NCI-H748 (cell line): Measurements from ENCODE around the gene HSPH1.

Experiments
- DNase-seq: peaks from one replicate; lab custom pipeline; 2025; ENCODE audit not compliant: unreplicated experiment; lab: John Stamatoyannopoulos, UW

Gene HSPH1

DNA sequence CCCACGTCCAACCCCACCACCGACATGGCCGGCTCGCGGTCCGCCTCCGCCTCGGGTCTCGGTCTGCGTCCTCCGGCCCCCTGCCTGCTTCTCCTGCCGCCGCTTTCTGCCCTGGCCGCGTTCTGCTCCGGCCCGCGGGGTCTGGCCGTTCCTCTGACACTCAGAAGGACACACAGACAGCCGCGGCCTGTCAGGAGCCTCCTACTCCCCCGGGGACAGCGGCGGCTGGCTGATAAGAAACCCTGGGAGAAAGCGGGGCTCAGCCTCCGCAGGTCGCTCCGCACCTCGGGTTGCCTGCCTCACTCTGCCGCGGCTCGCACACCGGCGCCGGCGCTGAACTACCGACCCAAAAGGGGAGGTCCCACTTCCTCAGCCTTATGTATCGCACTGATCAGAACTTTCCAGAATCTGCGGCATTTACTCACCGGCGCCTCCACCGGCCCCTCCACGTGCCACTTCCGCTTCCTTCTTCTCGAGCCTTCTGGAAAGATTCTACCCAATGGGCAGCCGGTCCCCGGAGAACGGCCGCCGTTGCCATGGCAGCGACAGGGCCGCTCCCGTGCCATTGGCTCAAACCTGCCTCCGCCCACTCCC, at the start of gene HSPH1:
Gene HSPH1 (minus strand): TSS at position 348 of the 594 bp plus-strand sequence. CDS start 322 bp downstream, at position 26.
- peak; percentile 100 for DNase-seq

DNA sequence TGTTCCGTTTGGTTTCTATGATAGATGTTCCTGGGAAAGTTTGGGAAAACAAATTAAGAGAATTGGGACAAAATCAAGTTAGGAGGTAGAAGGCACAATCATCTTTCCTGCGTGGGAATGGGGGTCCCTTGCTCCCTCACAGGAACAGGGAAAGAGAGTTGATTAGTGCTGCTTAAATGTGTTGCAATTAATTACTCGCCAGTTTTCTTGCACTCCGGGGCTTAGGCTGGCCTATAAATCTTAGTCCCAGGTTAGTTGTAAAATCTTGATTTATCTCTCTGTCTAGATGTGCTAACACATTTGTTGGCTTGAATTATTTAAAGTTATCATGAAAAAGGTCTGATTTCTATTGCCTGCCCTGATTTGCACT, 48.1 kb upstream of the HSPH1 start:
- no peak for DNase-seq

DNA sequence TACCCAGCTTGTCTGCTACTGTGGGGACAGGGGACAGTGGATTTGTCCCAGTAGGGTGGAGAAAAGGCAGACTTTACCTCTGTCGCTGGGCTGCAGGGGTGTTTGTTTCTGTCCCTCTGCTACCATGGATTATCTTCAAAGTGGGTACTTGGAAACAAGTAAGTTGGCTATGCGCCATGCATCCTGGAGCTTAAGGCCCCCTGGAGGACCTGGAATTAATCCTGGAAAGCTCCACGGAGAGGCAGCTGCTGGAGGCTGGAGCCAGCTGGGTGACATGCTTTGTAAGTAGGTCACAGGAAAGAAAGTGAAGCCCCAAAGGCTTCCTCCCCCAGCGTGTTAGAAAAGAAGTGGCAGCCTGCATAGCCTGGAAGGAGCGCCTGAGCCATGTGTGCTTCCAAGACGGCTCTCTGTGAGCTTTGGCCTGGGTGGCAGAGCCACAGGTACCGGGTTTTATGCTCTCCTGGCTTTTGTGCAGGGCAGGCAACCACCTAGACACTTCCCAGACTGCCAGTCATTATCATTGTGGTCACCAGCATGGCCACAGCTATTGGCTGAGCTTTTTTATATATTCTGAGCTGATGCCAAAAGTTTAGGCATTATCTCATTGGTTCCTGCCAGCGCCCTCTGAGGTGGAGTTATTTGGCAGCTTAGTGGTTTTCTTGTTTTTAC, 47.6 kb upstream of the HSPH1 start:
- DNase-seq: peak; percentile 65

DNA sequence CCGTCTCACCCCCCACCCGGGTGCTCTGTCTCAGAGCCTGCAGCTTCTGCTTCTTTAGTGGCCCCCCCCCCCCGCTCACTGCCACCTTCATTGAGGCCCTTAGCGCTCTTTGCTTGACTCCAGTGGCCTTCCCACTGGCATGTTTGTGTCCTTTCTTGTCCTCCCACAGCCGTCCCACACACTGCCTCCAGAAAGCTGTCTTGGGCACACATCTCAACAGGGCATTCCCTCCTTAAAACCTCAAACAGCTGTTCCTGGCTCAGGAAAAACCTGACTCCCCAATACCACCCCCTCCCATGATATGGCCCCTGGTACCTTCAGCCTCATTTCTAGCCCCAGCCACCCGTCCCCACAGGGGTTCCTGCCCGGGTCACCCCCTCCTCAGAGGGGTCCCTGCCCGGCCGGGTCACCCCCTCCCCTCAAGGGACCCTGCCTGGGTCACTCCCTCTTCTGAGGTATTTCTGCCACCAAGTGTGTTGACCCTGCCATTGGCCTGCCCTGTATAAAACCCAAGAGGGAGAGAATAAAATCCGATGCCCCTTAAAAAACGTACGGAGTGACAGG, 46.9 kb upstream of the HSPH1 start:
- DNase-seq: no peak

DNA sequence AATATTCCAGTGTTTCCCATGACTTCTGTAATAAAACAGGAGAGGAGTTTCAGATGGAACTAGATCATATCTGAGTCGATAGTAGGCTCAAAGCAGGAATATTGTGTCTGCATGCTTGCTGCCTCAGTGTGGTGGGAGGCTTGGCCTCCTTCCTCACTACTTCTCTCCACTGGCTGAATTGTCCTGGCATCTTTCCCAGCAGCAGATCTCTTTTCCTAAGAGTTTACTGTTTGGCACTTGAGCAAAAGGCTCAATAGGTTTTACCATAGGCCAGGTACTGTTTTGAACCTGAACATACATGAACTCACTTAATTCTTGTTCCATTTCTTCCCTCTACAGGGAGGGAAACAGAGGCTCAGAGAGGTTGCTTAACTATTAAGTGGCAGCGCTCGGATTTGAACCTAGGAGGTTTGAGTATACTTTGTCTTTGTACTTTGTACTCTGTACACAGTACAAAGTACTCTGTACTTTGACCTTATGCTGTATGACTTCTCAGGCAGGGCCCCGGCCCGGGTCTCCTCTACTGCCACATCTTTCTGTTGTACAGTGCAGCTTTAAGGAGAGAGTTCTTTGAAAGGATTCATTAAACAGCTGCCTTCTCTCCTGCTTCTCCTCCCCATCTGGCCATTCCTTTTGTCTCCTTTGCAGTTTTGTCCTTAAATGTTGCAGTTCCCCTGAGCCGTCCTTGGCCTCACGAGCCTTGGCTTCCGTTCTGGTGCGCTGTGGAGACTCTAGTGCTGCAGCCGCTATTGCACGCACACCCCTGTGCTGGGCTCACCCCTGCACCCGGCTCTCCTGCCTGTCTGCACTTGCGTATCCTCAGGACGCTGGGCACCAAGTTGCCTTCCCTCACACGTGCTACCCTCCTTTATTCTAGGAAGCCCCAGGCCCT, 46.2 kb upstream of the HSPH1 start:
- no peak for DNase-seq

DNA sequence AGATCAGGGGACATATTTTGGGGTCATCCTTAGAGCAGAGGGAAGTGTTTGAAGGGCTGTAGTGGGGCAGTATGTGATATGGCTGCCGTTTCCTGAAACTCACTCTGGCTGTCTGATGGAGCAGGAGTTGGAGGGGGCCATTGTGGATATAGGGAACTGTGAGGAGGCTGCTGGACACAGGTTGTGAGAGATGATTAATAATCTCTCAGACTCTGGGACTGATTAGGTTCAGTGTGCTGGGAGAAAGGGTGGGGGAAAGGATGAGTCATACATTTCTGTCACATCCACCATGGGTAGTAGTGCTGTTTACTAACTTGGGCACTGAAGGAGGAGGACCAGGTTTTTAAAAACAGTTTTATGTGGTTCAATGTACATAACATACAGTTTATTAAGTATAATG, 42.9 kb upstream of the HSPH1 start:
- no peak for DNase-seq

DNA sequence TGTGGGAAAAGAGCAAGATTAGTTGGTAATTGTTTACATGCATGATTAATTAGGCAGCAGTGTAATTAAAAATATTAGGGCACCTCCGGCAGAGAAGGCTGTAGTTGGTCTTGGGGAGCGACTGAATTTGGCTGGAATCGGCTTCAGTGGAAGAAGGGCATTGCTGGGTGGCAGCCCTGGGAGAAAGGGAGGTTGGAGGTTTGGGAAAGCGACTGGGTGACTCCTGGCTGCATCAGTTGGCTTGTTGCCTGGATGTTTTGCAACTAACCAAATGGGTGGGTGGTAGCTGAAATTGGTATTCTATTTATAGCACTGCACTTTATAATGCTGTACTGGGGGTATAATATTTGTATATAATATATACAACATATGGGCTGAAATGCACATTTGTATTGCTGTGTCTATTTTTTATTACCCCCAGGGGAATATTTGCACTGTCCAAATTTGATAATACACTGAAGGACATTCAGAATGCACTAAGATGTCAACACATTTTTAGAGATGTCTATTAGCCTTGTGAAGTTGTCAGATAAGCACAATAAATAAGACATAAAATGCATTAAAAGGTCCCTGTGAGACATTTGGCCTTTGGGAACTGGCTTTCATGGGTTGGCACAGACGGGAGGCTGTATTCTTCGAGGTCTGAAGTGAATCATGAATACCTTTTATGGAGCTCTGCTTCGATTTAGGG, 39.8 kb upstream of the HSPH1 start:
- DNase-seq: peak; percentile 55

DNA sequence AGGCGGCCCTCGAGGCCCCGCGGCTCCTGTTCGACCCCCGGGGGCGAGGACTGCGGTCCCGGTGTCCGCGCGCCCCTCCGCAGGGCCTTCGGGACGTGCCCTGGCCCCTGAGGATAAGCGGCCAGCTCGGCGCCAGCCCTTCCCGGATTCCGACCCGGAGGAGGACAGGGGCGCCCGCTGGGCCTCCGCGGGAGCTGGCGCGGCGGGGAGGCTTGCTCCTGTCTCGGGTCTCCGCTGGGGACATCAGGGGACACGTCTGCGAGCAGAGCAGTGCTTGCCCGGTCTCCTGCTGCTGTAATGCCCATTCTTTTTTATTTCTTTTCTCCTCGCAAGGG, 38.9 kb upstream of the HSPH1 start:
- peak; percentile 83 for DNase-seq

DNA sequence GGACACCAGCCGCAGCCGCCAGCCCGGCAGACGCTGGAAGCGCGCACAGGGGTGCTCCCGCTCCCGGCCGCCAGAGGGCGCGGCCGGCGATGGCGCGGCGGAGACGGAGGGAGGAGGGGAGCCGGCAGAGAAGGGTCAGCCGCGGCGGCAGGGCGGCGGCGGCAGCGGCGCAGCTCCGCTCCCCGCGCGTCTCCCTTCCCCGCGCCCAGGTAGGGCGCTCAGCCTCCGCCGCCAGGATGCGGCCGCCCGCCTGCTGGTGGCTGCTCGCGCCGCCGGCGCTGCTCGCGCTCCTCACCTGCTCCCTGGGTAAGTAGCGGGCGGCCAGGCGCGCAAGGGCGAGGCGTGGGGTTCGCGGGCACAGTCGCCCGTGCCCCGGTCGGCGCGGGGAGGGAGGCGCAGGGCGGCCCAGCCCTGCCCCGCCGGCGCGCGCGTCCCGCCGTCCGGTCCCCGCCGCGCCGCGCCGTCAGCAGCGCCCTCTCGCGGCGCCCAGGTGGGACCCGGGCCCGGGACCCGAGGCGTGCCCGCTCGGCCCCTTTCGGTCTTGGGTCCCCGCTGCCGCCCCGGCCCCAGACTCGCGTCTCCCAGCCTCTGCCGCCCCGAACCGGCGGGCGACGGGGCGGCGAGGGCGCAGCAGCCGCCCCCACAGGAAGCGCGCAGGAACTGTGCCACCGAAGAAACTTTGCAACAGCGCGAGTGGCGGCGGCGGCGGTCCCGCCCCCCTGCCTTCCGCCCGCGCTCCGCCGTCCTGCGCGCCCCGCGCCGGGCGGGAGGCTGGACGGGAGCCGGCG, 38.3 kb upstream of the HSPH1 start, which contains the start of gene B3GLCT:
Gene B3GLCT (plus strand): TSS at position 127 of the 788 bp plus-strand sequence. CDS start 110 bp downstream, at position 237.
- peak; percentile 94 for DNase-seq

DNA sequence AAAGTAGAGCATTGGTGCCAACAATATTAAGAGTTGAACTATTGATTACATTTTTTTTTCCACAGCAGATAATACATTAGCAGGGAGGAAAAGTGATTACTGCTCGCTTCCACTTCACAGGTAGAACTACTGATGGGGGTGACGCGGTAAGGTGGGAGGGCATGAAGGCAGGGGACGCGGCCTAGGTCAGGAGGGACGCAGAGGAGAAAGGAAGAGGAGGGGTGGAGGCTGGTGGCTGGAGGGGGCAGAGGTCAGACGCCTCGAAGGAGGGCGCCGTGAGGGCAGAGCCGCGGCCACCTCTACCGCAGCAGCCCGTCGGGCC, 37.8 kb upstream of the HSPH1 start:
- DNase-seq: no peak

DNA sequence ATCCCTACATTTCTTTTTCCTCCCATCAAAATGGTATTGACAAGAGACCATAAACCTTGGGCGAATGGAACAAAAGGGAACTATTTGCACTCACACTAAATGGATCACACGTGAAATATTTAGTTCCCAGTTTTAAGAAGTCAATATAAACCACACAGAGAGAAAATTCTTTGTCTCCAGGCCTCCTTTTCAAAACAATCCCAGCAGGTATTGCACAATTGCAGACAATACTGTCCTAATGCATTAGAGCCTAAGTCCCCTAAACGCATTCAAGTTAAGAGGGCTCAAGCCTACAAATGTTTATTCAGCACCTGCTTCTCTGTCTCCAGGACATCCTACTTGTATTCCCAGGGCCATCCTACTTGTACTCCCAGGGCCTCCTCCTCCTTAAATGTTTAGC, 36.8 kb upstream of the HSPH1 start:
- no peak for DNase-seq

DNA sequence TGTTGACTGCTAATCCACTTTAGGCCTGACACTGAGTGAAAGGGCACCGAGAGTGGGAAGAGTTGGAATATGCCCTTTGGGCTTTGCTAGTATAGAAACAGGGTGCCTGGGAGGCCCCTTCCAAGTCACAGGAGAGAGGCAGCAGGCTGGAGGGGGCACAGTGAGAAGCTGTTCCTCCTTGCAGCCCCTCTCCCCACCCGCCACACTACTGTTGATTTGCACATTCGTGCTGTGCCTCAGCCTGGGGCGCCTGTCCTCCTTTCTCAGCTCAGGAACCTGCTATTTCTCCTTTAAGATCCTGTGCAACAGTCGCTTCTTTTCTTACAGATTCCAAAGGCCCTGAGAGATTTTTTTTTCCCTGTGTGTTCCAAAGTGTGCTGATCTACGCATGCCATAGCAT, 35.3 kb upstream of the HSPH1 start:
- no peak for DNase-seq

DNA sequence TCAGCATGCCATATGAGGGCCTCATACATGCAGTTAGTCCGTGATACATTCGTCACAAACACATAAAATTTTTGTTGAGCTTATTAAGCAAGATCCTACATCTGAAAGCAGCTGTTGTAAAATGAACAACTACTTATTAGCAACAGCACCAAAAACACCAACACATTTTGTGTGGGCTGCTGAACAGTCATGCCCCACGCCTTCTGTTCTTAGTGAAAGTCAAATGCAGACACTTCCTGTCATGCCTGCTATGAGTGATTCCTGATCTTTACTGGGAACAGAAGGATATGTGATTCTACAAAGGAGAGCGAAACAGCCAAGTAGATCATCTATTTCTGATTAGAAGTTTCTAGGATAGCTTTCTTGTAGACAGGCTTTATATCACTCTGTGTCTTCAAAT, 33.9 kb upstream of the HSPH1 start:
- no peak for DNase-seq

DNA sequence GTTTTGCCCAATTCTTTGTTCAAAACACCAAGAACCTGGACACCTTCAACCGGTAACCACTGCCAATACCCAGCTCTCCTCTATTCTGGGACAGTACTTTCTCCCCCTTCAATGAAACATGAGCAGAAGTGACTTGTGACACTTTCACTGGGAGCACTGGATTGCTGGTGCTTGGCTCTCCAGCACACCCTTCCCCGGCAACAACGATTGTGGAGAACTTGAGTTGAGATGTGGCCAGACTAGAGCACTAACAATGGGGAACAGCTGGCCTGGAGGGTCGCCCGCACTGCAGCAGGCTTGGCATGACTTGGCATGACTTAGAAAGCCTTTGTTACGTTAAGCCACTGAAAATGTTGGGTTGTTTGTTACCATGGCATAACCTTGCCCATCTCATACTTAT, 30.6 kb upstream of the HSPH1 start:
- DNase-seq: no peak

DNA sequence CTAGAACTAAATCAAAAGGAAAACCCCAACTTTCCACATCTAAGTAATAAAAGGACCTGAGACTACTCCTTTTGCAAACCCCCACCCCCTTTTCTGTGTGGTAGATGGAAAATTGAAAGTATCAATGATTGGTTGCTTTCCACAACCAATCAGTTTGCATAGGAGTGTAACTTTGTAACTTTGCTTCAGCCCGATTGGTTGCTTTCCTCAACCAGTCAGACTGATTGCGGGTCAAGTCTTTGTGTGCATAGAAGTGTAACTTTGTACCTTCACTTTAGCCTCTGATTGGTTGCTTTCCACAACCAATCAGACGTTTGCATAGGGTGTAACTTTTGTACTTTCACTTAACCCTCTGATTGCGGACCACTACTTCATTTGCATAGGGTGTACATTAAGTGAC, 30.0 kb upstream of the HSPH1 start:
- no peak for DNase-seq

DNA sequence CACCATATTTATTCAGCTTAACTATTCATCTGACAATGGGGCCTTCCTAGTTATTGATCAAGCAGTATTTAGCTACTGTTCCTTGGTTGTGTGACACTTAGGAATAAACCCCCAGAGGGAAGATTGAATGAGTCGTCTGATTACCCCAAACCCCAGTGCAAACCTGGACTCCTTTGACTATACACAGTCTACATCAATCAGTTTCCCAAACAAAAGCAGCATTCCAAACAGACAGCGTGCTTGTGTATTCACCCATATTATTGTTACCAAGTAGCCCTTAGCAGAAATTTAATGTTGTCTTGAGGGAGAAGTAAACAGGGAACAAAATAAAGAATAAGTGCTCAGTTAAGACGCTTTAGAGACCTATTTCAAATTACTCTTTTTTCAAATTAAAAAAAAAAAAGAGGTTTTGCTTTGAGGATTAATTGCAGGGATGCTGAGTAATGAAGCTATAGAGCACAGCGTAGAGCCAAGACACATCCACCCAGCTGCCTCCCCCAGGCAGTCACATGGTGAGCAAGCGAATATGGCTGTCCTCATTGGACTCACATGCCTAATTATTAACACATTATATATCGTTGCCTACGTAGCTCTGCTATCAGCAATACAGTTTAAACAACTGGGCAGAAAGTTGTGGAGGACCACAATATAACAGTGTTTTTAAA, 23.4 kb upstream of the HSPH1 start:
- DNase-seq: no peak

DNA sequence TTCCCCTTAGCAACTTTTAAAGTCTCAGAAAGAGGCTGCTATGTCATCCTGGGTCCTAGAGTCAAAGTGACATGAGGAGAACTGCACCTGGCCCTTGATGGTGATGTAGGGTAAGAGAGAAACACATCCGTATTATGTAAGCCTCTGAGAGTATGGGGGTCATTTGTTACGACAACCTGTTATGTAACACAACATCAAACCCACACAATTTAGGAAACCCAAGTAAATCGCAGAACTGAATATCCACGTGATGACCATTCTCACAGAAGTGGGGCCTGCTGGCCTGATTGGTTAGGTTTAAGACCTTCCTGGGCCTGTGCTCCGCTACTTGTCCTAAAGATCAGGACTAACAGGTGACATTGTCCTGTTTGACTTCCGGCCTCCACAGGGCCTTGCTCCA, 22.7 kb upstream of the HSPH1 start:
- DNase-seq: no peak

DNA sequence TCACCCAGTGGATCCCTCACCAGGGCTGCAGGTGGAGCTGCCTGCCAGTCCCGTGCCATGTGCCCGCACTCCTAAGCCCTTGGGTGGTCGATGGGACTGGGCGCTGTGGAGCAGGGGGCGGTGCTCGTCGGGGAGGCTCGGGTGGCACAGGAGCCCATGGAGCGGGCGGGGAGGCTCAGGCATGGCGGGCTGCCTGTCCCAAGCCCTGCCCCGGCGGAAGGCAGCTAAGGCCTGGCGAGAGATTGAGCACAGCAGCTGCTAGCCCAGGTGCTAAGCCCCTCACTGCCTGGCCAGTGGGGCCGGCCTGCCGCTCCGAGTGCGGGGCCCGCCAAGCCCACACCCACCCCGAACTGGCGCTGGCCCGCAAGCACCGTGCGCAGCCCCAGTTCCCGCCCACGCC, 21.3 kb upstream of the HSPH1 start:
- no peak for DNase-seq

DNA sequence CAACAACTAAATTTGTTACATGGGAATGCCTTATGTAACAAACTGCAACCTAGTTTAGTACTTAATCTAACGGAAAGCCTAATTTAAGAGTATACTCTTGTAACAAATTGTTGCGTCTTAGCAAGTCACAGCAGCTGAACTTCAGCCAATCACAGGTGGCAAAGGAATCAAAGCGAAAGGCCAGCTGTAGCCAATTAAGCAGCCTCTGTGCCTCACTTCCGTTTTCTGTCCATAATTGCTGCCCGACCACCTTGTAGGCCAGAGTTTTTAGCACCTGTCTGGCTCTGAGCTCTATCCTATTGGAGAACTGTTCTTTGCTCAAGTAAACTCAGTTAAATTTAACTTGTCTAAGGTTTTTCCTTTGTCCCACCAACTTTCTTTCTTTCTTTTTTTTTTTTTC, 18.1 kb upstream of the HSPH1 start:
- DNase-seq: no peak

DNA sequence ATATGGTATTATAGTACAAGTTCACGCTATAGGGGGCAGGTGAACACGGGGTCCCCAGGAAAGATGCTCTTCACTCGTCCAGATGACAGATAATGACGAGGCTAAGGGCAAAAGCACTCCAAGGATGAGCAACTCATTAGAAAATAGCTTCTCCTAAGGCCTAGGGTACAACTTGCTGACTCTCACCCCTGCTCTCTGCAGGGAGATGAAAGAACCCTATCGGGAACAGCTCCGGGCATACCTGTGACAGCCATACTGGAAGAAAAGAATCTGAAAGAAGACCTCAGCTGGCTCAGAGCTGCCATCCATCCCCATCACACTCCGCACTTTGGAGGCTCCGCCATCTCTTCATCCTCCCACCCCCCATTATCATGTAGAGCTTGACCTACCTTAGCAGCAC, 17.5 kb upstream of the HSPH1 start:
- DNase-seq: no peak
